GM21723 (cell line): ENCODE results near the gene ANKEF1.
"Not testable (repeated sequence)": the region's sequence is repeated elsewhere in the genome, so short reads cannot be mapped to it uniquely, and the experiment has no call there.

Experiments used
- ATAC-seq: cut with Tn5 transposase; IDR thresholded peaks from one replicate; pipeline ENCODE4 v1.9.1; 2021; ENCODE audit warnings: mild to moderate bottlenecking, moderate library complexity; ENCODE audit not compliant: unreplicated experiment

ANKEF1 gene

DNA sequence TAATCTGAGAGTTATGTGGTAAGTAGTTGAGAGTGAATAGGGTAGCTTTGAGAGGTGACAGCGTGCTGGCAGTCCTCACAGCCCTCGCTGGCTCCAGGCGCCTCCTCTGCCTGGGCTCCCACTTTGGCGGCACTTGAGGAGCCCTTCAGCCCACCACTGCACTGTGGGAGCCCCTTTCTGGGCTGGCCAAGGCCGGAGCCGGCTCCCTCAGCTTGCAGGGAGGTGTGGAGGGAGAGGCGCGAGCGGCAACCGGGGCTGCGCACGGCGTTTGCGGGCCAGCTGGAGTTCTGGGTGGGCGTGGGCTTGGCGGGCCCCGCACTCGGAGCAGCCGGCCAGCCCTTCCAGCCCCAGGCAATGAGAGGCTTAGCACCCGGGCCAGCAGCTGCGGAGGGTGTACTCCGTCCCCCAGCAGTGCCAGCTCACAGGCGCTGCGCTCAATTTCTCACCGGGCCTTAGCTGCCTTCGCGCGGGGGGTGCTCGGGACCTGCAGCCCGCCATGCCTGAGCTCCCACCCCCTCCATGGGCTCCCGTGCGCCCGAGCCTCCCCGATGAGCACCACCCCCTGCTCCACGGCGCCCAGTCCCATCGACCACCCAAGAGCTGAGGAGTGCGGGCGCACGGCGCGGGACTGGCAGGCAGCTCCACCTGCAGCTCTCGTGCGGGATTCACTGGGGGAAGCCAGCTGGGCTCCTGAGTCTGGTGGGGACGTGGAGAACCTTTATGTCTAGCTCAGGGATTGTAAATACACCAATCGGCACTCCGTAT, 3.2 kb upstream of the ANKEF1 start:
- not testable (repeated sequence) for ATAC-seq

DNA sequence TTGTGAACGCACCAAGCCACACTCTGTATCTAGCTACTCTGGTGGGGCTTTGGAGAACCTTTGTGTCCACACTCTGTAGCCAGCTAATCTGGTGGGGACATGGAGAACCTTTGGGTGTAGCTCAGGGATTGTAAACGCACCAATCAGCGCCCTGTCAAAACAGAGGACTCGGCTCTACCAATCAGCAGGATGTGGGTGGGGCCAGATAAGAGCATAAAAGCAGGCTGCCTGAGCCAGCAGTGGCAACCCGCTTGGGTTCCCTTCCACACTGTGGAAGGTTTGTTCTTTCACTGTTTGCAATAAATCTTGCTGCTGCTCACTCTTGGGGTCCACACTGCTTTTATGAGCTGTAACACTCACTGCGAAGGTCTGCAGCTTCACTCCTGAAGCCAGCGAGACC, 2.5 kb upstream of the ANKEF1 start:
- ATAC-seq: not testable (repeated sequence)

DNA sequence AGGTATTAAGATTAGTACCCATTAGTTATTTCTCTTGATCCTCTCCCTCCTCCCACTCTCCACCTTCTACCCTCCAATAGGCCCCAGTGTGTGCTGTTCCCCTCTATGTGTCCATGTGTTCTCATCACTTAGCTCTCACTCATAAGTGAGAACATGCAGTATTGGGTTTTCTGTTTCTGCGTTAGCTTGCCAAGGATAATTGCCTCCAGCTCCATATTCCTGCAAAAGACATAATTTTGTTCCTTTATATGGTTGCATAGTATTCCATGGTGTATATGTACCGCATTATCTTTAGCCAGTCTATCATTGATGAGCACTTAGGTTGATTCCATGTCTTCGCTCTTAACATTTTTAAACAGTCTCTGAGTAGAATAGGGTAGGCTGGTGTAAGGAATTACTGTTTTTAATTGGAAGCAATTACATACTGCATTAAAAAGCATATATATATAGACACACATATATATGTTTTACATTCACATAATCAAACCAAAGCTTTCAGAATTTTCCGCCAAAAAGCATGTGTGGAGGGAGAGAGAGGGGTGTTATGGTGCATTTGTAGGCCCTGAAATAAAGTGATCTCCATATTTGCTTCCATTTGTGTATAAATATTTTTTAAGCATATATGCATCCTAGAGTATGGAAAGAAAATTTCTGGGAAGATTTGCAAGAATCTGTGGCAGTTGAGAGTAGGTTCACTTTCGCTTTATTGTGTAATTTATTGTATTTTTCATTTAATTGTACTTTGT, 709 bp upstream of the ANKEF1 start:
- no peak for ATAC-seq

DNA sequence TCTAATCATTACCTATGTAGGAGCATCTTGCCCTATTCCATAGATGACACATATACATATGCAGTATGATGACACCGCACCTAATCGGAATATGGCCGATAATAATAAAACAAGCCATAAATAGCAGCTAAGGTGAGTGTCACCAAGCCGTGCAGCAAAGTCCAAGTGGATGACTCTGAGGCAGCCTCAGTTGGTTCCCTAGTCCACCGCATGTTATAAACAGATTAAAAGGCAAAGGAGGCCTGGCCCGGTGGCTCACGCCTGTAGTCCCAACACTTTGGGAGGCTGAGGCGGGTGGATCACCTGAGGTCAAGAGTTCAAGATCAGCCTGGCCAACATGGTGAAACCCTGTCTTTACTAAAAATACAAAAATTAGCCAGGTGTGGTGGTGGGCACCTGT, 1.5 kb downstream of the ANKEF1 start:
- ATAC-seq: not testable (repeated sequence)

DNA sequence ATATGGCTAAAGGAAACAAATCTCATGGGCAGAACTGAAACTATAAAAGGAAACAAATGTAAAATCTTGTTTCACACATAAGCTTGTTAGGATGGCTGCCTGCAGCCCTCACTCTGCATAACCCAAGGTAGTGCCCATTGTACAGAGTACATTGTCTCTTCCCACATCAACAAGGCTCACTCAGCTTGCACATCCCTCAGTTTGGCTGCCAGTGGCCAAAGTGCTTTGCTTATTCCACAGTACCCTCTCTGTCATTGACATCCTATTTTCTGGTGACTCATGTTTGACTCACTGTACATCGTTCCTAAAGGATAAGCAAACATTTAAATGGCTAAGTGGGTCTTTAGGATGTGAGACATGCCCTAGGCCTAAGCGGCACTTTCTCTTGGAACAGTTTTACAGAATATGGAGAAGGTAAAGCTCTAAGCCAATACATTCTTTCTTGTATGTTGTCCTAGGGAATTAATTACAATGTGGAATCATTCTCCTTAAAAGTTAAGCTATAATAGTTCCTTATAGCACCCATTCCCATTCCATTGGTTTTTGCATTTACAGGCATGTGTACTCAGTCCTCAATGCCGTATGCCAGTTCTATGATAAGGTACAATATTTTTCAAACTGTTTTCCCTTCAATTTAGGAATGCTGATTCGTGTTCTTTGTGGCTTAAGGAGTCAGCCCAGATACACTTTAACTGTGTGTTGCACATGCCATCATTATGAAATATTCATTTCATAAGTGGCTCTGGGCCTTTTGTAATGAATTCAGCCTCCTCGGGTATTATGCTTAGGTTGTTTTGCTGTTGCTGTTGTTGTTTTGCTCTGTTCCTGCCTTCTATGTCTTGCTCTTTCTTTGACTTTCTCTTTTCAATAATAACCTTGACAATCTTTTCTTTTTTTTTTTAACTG, 5.5 kb downstream of the ANKEF1 start:
- no peak for ATAC-seq

DNA sequence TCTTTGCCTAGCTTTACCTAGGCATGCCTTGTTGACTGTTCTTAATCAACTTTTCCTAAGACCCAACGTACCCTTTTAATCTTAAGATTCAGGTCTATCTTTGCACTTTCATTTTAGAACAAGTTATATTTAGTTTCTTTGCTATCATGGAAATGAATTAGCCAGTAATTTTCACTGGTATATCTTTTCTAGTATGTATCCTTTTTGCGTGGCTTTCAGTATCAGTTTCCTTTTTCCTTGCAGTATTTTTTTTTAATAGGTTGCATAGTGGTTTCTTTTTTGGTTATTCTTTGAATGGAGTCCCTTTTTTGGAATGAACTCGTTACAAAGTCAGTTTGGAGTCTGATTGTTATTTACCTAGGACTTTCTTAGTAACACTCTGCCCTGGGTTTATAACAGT, 7.3 kb downstream of the ANKEF1 start:
- no peak for ATAC-seq

DNA sequence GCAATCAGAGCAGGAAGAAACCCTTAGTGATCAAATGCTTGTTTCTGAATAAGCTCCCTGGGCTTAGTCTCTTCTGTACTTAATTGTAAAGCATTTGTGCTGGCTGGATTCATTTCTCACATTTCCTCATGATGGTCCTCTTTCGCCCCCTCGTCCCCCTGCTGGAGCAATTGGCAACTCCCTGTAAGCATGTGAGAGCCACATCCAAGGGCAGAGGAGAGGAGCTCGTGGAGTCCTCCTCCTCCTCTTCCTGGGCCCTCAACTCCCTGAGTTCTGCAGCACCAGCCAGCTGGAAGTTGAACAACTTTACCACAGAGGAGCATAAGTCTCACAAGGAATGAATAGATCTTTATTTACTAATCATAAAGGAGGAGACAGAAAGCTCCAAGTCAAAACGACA, 12.6 kb downstream of the ANKEF1 start:
- ATAC-seq: no peak

DNA sequence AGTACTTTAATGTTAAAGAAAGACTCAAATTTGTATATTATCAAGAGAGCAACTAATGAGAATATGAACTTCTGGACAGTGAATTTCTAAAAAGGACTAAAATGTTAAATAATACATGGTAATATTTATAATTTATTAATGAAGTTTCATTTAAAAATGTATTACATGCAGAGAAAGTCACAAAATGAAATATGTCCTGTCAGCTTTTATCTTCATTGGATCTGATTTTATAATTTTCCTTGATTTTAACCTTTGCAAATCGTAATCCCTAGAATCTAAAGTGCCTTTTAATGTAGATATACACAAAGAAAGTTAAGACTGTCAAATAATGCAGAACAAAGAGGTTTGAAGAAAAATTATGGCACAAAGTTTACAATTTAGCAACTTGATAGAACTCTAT, 16.4 kb downstream of the ANKEF1 start:
- ATAC-seq: no peak

DNA sequence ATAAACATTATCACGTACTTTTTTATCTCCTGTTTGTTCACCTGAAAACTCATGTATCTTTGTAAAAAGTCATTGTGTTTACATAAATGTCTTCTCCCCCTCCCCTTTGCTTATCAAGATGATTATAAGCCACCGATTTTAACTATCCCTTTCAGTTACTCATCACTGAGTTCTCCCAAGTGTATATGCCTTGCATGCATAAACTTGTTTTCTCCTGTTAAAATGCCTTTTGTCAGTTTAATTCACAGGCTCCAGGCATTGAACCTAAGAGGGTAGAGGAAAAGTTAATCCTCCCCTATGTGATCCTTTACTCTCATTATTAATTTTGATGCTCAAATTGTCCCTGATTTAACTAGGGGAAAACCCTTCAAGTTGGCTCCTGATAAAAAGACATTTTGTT, 24.2 kb downstream of the ANKEF1 start:
- ATAC-seq: no peak

DNA sequence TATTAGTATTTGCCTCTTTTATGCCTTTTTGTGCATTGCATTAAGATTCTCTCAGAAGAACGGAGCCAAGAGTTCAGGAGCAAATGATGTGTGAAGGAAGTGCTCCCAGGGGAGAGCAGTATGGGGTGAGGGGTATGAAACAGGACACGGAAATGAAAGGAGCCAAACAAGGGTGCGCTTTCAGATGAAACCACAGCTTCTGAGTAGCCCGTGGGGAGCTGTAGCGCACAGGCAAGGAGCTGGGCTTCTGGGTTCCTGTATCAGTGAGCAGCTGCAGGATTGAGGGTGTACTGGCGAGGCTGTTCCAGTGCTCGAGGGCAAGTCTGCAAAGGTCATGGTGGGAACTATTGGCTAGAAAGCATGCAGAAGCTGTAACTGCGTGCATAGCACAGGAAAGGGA, 25.4 kb downstream of the ANKEF1 start:
- peak; percentile 67 for ATAC-seq

DNA sequence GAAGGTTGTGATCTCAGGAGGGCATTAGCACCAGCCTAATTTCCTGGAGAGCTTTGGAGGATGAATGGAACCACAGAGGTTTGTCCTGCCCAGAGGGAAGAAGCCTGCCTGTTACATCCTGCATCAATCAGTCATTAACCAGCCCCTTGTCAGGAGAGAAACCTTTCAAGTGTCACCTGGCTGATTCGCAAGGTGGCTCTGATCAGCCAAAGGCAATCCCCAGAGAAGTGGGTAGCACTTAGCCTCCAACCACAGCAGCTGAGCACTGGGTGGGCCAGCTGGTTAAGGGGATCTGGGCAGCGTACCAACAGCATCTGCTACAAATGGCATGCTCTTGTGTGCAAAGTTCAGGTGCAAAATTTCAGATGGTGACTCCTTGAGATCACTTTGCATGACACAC, 26.9 kb downstream of the ANKEF1 start:
- no peak for ATAC-seq

DNA sequence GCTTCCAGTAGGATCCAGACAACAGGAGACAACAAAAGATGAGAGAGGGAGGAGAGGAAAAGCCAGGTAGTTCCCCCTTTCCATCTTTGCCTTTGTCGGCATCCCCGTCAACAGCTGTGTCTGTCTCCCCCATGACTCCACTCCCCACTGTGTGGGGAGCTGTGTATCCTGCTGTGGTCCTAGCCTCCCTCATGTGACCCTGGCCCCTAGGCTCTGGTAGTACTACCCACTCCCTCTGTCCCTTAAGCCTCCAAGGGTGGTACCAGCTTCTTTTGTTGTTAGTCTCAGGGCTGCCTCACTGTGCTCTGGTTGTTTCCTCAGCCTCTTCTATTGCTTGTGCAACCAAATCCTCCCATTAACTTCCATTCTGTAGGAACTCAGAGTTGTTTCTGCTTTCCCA, 28.7 kb downstream of the ANKEF1 start:
- ATAC-seq: no peak

DNA sequence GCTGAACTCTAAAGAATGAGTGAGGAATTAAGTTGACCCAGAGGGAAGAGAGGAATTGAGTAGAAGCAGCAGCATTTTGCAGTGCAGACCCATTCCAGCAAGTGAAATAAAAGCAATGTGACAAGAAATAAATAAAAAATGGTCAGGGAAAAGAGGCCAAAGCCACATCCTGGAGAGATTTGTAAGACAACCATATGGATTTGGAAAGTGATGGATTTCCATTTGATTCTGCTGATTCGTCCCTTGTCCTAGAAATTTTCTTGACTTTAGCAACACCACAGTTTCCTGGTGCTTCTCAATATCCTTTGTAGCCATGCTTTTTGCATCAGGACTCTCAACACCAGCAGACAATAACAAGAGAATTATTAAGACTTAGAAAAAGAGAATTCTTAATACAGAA, 29.8 kb downstream of the ANKEF1 start:
- no peak for ATAC-seq

DNA sequence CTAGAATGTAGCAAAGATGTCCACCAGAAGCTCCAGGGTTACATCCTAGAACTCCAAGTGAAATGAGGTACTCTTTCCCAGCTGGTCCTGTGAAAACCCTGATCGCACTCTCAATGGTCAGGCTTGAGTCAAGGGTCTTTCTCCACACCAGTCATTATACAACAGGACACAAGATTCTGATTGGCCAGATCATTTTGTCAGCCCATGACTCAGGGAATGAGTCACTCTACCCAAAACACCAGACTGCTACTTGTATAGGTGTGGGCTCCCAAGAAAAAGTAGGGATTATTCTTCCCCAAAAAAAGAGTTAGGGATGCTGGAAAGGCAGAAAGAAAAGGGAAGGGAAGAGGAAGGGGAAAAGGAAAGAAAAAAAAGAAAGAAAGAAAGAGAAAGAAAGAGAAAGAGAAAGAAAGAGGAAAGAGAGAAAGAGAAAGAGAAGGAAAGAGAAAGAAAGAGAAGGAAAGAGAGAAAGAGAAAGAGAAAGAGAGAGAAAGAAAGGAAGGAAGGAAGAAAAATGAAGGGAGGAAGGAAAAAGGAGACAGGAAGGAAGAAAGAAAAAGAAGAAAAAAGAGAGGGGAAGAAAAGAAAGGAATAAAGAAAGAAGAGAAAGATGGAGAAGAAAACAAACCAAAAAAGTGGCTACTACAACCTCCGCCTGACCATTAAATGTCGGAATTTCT, 30.5 kb downstream of the ANKEF1 start:
- no peak for ATAC-seq

DNA sequence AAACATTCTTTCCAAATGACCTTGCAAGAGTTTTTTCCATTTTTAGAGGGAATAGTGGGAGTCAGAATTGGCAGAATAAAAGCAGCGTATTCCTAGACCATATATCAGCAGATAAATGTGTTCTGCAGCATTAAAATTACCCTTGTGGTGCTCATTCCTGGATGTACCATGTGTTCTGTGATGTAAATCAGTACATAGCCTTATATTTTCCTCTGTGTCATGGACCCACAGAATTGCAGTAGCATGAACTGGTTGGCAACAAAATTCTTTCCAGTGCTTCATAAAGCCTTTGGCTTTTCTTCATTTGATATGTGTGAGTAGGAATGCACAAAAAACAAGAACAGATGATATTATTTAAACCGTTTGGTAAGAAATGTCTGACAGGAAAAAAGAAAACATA, 32.5 kb downstream of the ANKEF1 start:
- ATAC-seq: no peak

DNA sequence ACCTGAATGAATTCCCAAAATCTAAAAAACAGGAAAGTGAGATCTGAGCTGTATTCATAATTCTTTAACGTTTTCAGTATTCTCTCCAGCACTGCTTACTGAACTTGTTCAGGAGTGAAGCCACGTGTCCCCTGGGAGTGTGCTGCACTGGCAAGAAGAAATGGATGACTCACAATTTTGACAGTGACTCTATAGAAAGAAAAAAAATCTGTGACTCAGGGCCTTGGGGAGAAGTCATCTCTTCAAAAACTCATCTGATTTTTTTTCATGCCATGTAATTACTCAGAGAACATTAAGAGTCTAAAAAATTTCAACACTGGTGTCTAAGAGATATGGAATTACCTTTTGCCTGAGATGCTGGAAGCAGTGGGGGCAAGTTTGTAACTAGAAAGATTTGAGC, 39.7 kb downstream of the ANKEF1 start:
- ATAC-seq: no peak

DNA sequence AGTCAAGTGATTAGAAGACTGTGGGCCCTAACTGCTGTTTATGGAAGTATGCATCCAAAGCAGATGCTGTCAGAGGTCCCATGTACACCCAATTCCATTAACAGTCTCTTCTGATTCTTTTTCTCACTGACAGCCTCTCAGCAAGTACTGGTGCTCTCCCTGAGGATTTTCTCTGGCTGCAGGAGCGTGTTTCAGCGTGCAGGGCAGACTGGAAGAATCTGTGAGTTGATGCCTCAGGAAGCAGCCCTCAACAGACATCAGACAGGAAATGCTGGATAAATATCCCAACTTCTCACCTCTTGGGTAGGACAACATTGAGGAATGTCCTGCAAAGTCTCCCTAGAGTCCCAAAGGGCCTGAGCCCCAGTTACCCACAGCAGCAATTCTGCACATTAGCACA, 40.8 kb downstream of the ANKEF1 start:
- ATAC-seq: no peak

DNA sequence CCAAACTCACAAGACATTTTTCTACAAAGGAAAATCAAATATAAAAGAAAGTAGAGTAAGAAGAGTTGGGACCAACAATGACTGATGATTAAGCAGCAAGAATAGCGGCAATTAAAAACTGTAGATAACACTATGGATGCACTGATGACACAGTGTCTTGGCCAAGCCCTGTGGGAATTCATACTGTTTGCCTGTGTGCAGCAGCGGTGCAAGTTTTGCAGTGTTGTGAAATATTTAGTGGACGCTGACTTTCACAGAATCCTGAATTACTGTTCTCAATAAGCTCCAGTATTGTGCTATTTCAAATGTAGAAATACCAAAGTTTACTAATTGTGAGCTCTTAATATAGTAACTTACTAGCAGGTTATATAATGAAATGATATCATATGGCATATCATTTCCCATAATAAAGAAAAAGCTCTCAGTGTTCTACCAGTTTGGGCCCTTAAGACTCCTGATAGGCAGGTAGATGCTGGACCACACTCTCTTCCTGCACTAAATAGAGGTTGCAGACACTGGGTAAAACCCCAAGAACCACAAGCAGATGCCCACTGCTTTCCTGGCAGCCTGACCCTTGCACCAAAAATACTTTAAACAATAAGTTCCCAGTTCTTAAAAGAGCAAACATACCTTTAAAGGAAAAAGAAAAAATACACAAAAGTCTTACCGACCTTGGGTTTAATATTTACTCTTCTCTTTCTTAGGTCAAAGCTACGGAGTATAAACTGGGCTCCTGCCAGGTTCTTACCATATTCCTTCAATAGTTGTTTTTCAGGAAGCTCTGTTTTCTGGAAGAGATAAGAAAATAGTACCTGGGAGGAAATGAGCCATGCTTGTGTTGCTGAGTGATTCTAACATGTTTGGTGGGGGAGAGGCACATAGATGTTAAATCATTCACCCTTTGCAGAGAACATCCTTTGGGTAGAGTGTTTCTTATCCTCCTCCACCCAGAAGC, 41.6 kb downstream of the ANKEF1 start:
- no peak for ATAC-seq

DNA sequence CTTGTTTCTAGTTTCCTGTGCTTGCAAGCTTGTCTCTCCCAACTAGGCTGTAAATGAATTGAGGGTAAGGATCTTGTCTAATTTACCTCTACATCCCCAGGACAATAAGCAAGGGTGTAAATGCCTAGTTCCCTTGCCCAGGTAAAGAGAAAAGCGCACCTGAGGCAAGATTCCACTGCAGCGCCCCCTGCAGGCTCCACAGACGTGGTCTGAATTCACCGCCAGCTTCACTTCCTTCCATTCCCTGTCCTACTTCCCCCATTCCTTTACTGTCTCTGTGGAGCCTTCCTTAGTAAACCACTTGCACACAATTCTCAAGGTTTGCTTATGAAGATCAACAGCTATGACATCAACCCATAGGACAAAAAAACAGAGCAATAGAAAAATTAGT, 42.3 kb downstream of the ANKEF1 start:
- no peak for ATAC-seq

DNA sequence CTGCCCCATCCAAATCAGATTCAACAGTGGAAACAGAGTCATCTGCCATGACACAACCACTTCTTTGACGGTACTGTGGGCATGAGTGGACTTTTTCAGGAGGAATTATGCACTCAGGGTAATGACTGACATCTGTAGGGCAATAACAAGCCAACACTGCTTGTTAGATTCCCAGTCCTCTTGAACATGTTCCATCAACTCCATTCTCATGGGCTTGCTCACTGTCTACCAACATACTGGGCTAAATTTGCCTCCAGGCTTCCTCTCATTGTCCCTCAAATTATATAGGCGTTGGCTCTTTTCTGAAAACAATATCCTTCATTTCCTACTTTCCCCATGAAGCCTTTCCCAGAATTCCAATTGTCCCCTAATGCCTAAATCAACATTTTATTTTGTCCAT, 43.1 kb downstream of the ANKEF1 start:
- ATAC-seq: no peak
